ENCODE results near the gene ANK3. TPM values are rescaled to one million over a fixed set of nuclear protein-coding genes. Genes with fewer than 3 reads are reported as not detected.

ANK3 gene
- total and polyA plus RNA-seq, 2 experiments from 2014 or later, result 46.5 to 85.2 TPM

DNA sequence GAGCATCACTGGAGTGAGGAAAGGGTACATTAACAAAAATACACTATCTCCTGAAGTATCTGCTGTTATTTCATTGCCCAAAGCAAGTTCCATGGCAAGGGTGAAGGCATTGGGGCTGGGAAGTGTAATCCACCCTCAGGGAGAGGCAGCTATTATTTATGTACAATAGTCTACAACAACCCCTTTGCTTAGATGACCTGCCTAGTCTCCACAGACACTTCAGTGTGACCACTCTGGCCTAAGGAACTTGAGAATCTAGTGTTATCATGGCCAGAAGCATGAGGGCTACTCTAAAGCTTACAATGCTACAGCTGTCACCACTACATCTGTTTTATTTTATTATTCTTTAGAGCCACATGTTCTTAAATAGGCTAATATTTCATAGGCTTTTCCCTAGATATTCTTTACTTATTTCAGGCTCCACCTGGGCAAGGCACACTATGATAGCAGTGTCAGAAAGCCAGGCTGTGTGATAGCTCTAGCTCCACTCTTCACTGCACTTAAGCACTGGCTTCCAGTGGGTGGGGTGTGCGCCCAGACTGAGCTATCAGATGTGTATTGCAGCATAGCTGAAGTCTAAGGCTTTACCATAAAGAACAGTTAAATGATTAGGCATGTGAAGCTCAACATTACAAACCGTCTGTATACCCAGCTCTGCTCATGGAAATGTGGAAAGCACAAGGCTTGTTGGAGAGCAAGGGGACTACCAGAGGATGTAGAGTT is 366.4 kb downstream of the ANK3 start (continued):
- TF ChIP-seq EZH2phosphoT487 (IDR thresholded peaks at IDR 0.05; ENCODE audit: unreplicated experiment), result no peak

- Histone ChIP-seq H2AFZ (no peak overlapping the region), H3K4me3 (no peak overlapping the region), H3K27me3 (ENCODE audit: insufficient read depth) (no peaks in the 10 kb centered on the region), H3K4me1 (ENCODE audit: insufficient read depth) (no peaks in the 10 kb centered on the region), H3K27ac (ENCODE audit: low read depth) (no peak overlapping the region), H3K36me3 (ENCODE audit: insufficient read depth) (no peaks in the 10 kb centered on the region), H3F3A (replicated peaks; ENCODE audit: low read depth) (no peaks in the 10 kb centered on the region), H3K4me2 (no peak overlapping the region), H3K9me2 (ENCODE audit: insufficient read depth) (peaks cover 14% of the 10 kb centered on the region), H3K79me2 (replicated peaks; ENCODE audit: insufficient read depth) (no peaks in the 10 kb centered on the region), H4K20me1 (replicated peaks; ENCODE audit: insufficient read depth) (no peaks in the 10 kb centered on the region)
- Mint-ChIP-seq H3K9me3 (no peaks in the 10 kb centered on the region), H3K27ac (no peak overlapping the region), H3K4me1 (no peaks in the 10 kb centered on the region), H3K4me3 (no peak overlapping the region), H3K36me3 (ENCODE audit: low read depth) (no peaks in the 10 kb centered on the region), H3K27me3 (ENCODE audit: insufficient read depth, low read depth, poor library complexity) (peaks cover 4% of the 10 kb centered on the region)
- DNase-seq (ENCODE audit: low spot score) (no peak), ATAC-seq (no peak)
- TF ChIP-seq POLR2AphosphoS5 (IDR thresholded peaks at IDR 0.05; ENCODE audit: low read depth) (no peak), ZNF331 (CRISPR knock-in tag; IDR thresholded peaks at IDR 0.05; ENCODE audit: low read depth) (no peak), NANOG (IDR thresholded peaks at IDR 0.05; ENCODE audit: borderline replicate concordance) (no peak), STAT1 (IDR thresholded peaks at IDR 0.05; ENCODE audit: unreplicated experiment) (no peak), CTCF (conservative IDR thresholded peaks at IDR 0.05; ENCODE audit: low read depth in 2 of 2) (no peak; a peak in 1 of 4 replicates), ETS1 (IDR thresholded peaks at IDR 0.05) (no peak), CREB1 (CRISPR knock-in tag; IDR thresholded peaks at IDR 0.05; ENCODE audit: low read depth) (no peak), ZNF114 (CRISPR knock-in tag; IDR thresholded peaks at IDR 0.05) (no peak)
- TF ChIP-seq, protein P1, sequence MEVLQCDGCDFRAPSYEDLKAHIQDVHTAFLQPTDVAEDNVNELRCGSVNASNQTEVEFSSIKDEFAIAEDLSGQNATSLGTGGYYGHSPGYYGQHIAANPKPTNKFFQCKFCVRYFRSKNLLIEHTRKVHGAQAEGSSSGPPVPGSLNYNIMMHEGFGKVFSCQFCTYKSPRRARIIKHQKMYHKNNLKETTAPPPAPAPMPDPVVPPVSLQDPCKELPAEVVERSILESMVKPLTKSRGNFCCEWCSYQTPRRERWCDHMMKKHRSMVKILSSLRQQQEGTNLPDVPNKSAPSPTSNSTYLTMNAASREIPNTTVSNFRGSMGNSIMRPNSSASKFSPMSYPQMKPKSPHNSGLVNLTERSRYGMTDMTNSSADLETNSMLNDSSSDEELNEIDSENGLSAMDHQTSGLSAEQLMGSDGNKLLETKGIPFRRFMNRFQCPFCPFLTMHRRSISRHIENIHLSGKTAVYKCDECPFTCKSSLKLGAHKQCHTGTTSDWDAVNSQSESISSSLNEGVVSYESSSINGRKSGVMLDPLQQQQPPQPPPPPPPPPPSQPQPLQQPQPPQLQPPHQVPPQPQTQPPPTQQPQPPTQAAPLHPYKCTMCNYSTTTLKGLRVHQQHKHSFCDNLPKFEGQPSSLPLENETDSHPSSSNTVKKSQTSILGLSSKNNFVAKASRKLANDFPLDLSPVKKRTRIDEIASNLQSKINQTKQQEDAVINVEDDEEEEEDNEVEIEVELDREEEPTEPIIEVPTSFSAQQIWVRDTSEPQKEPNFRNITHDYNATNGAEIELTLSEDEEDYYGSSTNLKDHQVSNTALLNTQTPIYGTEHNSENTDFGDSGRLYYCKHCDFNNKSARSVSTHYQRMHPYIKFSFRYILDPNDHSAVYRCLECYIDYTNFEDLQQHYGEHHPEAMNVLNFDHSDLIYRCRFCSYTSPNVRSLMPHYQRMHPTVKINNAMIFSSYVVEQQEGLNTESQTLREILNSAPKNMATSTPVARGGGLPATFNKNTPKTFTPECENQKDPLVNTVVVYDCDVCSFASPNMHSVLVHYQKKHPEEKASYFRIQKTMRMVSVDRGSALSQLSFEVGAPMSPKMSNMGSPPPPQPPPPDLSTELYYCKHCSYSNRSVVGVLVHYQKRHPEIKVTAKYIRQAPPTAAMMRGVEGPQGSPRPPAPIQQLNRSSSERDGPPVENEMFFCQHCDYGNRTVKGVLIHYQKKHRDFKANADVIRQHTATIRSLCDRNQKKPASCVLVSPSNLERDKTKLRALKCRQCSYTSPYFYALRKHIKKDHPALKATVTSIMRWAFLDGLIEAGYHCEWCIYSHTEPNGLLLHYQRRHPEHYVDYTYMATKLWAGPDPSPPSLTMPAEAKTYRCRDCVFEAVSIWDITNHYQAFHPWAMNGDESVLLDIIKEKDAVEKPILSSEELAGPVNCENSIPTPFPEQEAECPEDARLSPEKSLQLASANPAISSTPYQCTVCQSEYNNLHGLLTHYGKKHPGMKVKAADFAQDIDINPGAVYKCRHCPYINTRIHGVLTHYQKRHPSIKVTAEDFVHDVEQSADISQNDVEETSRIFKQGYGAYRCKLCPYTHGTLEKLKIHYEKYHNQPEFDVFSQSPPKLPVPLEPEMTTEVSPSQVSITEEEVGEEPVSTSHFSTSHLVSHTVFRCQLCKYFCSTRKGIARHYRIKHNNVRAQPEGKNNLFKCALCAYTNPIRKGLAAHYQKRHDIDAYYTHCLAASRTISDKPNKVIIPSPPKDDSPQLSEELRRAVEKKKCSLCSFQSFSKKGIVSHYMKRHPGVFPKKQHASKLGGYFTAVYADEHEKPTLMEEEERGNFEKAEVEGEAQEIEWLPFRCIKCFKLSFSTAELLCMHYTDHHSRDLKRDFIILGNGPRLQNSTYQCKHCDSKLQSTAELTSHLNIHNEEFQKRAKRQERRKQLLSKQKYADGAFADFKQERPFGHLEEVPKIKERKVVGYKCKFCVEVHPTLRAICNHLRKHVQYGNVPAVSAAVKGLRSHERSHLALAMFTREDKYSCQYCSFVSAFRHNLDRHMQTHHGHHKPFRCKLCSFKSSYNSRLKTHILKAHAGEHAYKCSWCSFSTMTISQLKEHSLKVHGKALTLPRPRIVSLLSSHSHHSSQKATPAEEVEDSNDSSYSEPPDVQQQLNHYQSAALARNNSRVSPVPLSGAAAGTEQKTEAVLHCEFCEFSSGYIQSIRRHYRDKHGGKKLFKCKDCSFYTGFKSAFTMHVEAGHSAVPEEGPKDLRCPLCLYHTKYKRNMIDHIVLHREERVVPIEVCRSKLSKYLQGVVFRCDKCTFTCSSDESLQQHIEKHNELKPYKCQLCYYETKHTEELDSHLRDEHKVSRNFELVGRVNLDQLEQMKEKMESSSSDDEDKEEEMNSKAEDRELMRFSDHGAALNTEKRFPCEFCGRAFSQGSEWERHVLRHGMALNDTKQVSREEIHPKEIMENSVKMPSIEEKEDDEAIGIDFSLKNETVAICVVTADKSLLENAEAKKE (CRISPR knock-in tag; IDR thresholded peaks at IDR 0.05), result no peak
Observed at GRCh38 chr10:60021361-60021760, 368.3 kb downstream of the ANK3 start.

All from GM23338 (cell line).